Measurements from ENCODE around the gene PSMB9.

PSMB9 gene

DNA sequence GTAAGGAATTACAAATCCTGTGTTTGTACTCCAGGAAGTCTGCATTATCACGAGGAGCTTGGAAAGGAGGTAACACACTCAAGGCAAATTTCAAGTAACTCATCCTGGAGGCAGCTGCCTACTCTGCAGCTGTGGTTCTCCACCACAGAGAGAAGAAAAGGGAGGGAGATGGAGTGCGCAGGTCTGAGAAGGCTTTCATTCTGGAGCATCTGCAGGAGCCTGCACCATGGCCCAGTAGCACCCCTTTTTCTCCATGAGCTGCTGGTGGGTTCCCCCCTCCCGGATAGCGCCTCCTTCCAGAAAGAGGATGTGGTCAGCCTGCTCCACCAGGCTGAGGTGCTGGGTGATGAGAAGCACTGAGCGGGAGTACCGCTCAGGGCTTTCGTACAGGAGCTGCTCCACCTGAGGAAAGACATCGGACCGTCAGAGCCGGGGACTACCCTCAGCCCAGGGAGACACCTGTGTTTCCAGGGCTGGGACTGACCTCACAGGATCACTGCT, 8.6 kb upstream of the PSMB9 start:
- H3K27me3 ChIP-seq = peaks cover 64% of the 10 kb centered on the region

GRCh38 chr6:32847004-32847403, 7.0 kb upstream of the PSMB9 start:
- H3K27me3 ChIP-seq = peaks cover 80% of the 10 kb centered on the region
- no peak for DNase-seq
- no peak overlapping the region for H3K4me3 ChIP-seq (ENCODE audit: low read depth, low read length)
- TF ChIP-seq CTCF (IDR thresholded peaks at IDR 0.05; ENCODE audit: low read depth, low read length) = no peak
- no peaks in the 10 kb centered on the region for H3K36me3 ChIP-seq
- H3K9me3 ChIP-seq = no peaks in the 10 kb centered on the region
- H3K4me1 ChIP-seq = no peaks in the 10 kb centered on the region

More for the DNA sequence above, 8.6 kb upstream of the PSMB9 start:
- Histone ChIP-seq H3K4me3 (ENCODE audit: low read depth, low read length) (no peak overlapping the region), H3K9me3 (no peaks in the 10 kb centered on the region), H3K36me3 (no peaks in the 10 kb centered on the region), H3K4me1 (no peaks in the 10 kb centered on the region)
- DNase-seq = no peak
- TF ChIP-seq CTCF (IDR thresholded peaks at IDR 0.05; ENCODE audit: low read depth, low read length) = no peak

GRCh38 chr6:32847795-32848194, 6.2 kb upstream of the PSMB9 start:
- no peaks in the 10 kb centered on the region for H3K36me3 ChIP-seq
- TF ChIP-seq CTCF (IDR thresholded peaks at IDR 0.05; ENCODE audit: low read depth, low read length) = no peak

GRCh38 chr6:32849126-32849525, 4.9 kb upstream of the PSMB9 start:
- peaks cover 87% of the 10 kb centered on the region for H3K27me3 ChIP-seq
- TF ChIP-seq CTCF (IDR thresholded peaks at IDR 0.05; ENCODE audit: low read depth, low read length) = no peak
- H3K9me3 ChIP-seq = no peaks in the 10 kb centered on the region
- no peak overlapping the region for H3K4me3 ChIP-seq (ENCODE audit: low read depth, low read length)
- DNase-seq = no peak
- H3K36me3 ChIP-seq = no peaks in the 10 kb centered on the region
- H3K4me1 ChIP-seq = no peaks in the 10 kb centered on the region

More at GRCh38 chr6:32847795-32848194, 6.2 kb upstream of the PSMB9 start:
- Histone ChIP-seq H3K4me3 (ENCODE audit: low read depth, low read length) (no peak overlapping the region), H3K27me3 (peaks cover 87% of the 10 kb centered on the region), H3K9me3 (no peaks in the 10 kb centered on the region), H3K4me1 (no peaks in the 10 kb centered on the region)
- no peak for DNase-seq

DNA sequence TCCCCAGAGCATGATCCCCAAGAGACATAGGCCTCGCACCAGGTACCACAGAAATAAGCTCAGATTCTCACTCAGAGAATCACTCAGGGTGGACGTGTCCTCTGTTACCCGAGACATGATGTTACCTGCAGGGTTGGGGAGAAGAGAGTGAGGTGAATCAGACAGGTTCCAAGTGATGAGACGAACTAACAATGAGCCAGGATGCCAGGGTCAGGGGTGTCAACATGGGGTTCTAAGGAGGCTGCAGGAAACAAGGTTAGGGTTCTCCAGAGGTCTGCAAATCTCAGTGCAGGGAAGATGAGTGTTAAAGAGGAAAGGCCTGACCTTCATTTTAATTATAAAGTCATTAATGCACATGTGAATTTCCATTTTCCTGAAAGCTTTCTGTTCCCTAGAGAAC, 3.0 kb upstream of the PSMB9 start:
- no peak for TF ChIP-seq CTCF (IDR thresholded peaks at IDR 0.05; ENCODE audit: low read depth, low read length)
- no peaks in the 10 kb centered on the region for H3K4me1 ChIP-seq
- no peak for DNase-seq
- no peaks in the 10 kb centered on the region for H3K9me3 ChIP-seq
- no peak overlapping the region for H3K4me3 ChIP-seq (ENCODE audit: low read depth, low read length)
- peaks cover 92% of the 10 kb centered on the region for H3K27me3 ChIP-seq
- no peaks in the 10 kb centered on the region for H3K36me3 ChIP-seq

- TF ChIP-seq CTCF (IDR thresholded peaks at IDR 0.05; ENCODE audit: low read depth, low read length) = no peak
- H3K27me3 ChIP-seq = peaks cover 96% of the 10 kb centered on the region
- no peak for DNase-seq
- H3K9me3 ChIP-seq = no peaks in the 10 kb centered on the region
- H3K36me3 ChIP-seq = no peaks in the 10 kb centered on the region
- H3K4me3 ChIP-seq (ENCODE audit: low read depth, low read length) = no peak overlapping the region
- no peaks in the 10 kb centered on the region for H3K4me1 ChIP-seq
These were observed 1.8 kb upstream of the PSMB9 start for GRCh38 chr6:32852018-32852843.
